Epithelial cell of esophagus (primary cell): ENCODE results near the gene ZNF679.
"Not testable (repeated sequence)": the region's sequence is repeated elsewhere in the genome, so short reads cannot be mapped to it uniquely, and the experiment has no call there.

ENCODE experiments used
- DNase-seq: peaks from one replicate; pipeline ENCODE4 v3.0.0; 2010; ENCODE audit warnings: low read depth
- H3K4me3 ChIP-seq: 2 replicates; pipeline ENCODE4 v1.5.1; 2011; ENCODE audit warnings: mild to moderate bottlenecking, low read length, control low read depth
- TF ChIP-seq, protein P1 (sequence below): IDR thresholded peaks from 2 replicates; pipeline ENCODE4 v1.5.1; 2011; ENCODE audit warnings: low read depth, mild to moderate bottlenecking, low read length, control low read depth, inconsistent platforms; ENCODE audit not compliant: insufficient read depth; ENCODE audit errors: missing control alignments

Gene ZNF679

DNA sequence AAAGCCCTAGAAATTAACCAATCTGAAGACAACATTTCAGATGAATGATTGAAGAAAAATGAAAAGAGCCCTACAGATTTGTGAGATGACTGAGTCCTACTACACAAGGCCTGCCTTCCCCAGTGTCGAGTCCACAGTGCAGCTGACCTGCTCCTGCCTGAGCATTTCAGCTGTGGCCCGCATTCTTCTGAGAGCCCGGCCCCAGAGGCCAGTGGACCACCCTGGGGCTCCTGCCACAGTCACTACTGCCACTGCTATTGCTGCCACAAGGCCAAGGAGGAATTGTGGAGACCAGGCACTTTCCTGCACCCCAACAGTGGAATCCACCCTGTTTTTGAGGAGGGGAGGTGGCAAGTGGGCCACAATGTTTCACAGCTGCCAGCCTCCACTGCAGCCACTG is 40.9 kb upstream of the ZNF679 start:
- no peak overlapping the region for H3K4me3 ChIP-seq
- no peak for DNase-seq
- TF ChIP-seq, protein P1, sequence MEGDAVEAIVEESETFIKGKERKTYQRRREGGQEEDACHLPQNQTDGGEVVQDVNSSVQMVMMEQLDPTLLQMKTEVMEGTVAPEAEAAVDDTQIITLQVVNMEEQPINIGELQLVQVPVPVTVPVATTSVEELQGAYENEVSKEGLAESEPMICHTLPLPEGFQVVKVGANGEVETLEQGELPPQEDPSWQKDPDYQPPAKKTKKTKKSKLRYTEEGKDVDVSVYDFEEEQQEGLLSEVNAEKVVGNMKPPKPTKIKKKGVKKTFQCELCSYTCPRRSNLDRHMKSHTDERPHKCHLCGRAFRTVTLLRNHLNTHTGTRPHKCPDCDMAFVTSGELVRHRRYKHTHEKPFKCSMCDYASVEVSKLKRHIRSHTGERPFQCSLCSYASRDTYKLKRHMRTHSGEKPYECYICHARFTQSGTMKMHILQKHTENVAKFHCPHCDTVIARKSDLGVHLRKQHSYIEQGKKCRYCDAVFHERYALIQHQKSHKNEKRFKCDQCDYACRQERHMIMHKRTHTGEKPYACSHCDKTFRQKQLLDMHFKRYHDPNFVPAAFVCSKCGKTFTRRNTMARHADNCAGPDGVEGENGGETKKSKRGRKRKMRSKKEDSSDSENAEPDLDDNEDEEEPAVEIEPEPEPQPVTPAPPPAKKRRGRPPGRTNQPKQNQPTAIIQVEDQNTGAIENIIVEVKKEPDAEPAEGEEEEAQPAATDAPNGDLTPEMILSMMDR: no peak

DNA sequence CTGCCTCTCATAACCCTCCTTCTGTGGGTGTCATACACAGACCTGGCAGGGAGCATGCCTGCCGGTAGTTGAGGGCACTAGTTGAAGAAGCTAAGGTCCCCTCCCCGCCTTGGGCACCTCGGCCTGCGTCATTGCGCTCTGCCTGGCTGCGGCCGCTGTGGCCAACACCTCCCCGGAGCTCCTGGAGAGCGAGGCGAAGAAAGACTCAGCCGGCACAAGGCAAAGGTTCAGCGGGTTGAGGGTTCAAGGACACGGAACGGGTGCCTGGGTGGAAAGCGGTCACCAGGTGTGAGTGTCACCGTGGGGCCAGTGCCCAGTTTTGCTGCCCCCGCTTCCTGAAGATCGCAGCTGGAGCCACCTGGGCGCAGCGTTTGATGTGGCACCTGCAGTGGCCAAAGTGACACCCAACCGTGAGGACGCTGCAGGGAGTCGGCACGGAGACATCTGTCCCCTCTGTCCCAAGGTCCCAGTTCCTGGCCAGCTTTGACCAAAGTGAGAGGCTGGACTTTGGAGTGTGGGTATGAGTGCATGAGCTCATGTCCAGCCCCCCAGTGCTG is 36.0 kb upstream of the ZNF679 start:
- no peak overlapping the region for H3K4me3 ChIP-seq
- TF ChIP-seq, protein P1: no peak
- DNase-seq: no peak

DNA sequence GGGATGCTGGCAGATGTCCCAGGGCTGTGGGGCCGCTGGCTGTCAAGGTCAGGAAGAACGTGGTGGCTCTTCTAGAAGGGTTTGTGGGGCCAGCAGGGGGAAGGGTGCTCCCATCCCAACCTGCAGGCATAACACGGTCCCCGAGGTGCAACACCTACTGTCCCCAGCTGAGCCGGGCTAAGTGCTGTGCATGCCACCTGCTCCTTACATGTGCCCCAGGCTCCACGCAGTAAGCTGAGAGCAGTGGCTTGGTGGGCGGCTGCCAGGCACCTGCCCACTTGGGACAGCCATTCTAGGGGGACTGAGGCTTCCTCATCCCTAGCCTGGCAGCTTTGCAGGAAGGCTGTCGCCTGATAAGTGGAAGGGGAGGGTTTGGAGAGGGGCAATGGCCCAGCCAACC is 35.5 kb upstream of the ZNF679 start:
- DNase-seq: no peak
- H3K4me3 ChIP-seq: no peak overlapping the region
- TF ChIP-seq, protein P1: no peak

DNA sequence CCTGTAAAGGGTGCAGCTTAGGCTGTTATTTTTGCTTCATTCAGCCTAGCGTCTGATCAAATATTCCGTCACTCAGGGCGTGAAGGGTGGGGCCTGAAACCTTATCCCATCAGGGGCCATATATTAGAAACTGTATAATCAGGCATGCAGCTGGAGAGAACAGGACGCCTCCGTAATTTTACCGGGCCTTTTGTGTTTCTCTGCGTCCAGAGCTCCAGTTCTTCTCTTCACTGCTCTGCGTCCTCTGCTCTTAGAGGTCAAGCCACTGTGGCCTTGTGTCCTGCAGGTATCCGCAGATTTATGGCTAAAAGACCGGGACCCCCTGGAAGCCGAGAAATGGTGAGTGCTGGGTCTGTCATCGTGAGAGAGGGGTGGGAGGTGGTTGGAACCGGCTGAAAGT is 21.4 kb upstream of the ZNF679 start, which contains the start of gene ZNF735:
TSS of gene ZNF735 (plus strand) at position 301 of the 400 bp plus-strand sequence. CDS start at position 301, 0 bp downstream.
- TF ChIP-seq, protein P1: no peak
- no peak within 1 kb of the TSS for H3K4me3 ChIP-seq
- no peak for DNase-seq

DNA sequence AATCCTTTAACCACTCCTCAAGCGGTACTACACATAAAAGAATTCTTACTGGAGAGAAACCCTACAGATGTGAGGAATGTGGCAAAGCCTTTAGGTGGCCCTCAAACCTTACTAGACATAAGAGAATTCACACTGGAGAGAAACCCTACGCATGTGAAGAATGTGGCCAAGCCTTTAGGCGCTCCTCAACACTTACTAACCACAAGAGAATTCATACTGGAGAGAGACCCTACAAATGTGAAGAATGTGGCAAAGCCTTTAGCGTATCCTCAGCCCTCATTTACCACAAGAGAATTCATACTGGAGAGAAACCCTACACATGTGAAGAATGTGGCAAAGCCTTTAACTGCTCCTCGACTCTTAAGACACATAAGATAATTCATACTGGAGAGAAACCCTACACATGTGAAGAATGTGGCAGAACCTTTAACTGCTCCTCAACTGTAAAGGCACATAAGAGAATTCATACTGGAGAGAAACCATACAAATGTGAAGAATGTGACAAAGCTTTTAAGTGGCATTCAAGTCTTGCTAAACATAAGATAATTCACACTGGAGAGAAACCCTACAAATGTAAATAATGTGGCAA is 8.5 kb upstream of the ZNF679 start:
- DNase-seq, H3K4me3 ChIP-seq: not testable (repeated sequence)

DNA sequence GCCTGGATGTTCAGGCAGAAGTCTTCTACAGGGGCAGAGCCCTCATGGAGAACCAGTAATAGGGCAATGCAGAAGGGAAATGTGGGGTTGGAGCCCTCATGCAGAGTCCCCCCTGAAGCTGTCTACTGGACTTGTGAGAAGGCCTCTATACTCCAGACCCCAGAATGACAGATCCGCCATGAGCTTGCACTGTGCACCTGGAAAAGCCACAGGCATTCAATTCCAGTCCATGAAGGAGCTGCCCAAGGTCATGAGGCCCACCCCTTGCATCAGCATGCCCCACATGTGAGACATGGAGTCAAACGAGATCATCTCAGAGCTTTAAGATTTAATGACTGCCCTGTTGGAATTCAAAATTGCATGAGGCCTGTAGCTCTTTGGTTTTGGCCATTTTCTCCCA is 4.9 kb upstream of the ZNF679 start:
- TF ChIP-seq, protein P1: no peak
- H3K4me3 ChIP-seq: no peak overlapping the region
- no peak for DNase-seq

DNA sequence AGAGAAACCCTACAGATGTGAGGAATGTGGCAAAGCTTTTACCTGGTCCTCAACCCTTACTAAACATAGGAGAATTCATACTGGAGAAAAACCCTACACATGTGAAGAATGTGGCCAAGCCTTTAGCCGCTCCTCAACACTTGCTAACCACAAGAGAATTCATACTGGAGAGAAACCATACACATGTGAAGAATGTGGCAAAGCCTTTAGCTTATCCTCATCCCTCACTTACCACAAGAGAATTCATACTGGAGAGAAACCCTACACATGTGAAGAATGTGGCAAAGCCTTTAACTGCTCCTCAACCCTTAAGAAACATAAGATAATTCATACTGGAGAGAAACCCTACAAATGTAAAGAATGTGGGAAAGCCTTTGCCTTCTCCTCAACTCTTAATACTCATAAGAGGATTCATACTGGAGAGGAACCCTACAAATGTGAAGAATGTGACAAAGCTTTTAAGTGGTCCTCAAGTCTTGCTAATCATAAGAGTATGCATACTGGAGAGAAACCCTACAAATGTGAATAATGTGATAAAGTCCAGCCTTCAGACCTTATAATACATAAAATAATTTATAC is 38.2 kb downstream of the ZNF679 start:
- DNase-seq: no peak
- no peak overlapping the region for H3K4me3 ChIP-seq
- TF ChIP-seq, protein P1: no peak
